Peyer's patch (tissue), 4 donors: Measurements from ENCODE around the gene CALML3.

Experiments used
- CTCF ChIP-seq, 6 experiments: fragments of 450-650 bp in 4 of 6; fragments of 200-600 bp in 2 of 6; sonication (generic) in 1 of 6; IDR thresholded peaks; one replicate each; pipeline ENCODE4 v1.5.1; 2017 to 2019; ENCODE audit warnings: antibody characterized with exemption in 6 of 6, mild to moderate bottlenecking in 3 of 6, moderate library complexity in 1 of 6
- POLR2A ChIP-seq, 2 donors: fragments of 450-650 bp; IDR thresholded peaks; one replicate each; pipeline ENCODE4 v1.5.1; 2017; ENCODE audit warnings: antibody characterized with exemption in 2 of 2, mild to moderate bottlenecking in 2 of 2, moderate library complexity in 2 of 2

- TF ChIP-seq CTCF (IDR thresholded peaks at IDR 0.05), result no peak
- TF ChIP-seq POLR2A (IDR thresholded peaks at IDR 0.05), result no peak
These were observed 17.3 kb downstream of the CALML3 start for GRCh38 chr10:5542100-5542499.
